RKO (cell line): ENCODE data around the gene PRDX3.

Experiments
- DNase-seq: peaks from one replicate; pipeline ENCODE4 v3.0.0-alpha.2; 2016; ENCODE audit warnings: low spot score

The PRDX3 gene

GRCh38 chr10:119178372-119179119 is at the start of gene PRDX3:
TSS of gene PRDX3 (minus strand) at chr10:119178812. CDS start at chr10:119178790, 22 bp downstream.
- peak; percentile 94 for DNase-seq

- DNase-seq, result no peak
Measured at GRCh38 chr10:119227825-119228224, 49.2 kb upstream of the PRDX3 start.

- no peak for DNase-seq
Measured at GRCh38 chr10:119225083-119225658, 46.6 kb upstream of the PRDX3 start.

GRCh38 chr10:119222966-119223386 is 44.4 kb upstream of the PRDX3 start:
- no peak for DNase-seq

- DNase-seq, result no peak
Measured at GRCh38 chr10:119222537-119222936, 43.9 kb upstream of the PRDX3 start.

- no peak for DNase-seq
Measured at GRCh38 chr10:119221666-119222065, 43.1 kb upstream of the PRDX3 start.

GRCh38 chr10:119221201-119221600 is 42.6 kb upstream of the PRDX3 start:
- no peak for DNase-seq

- DNase-seq, result no peak
Measured at GRCh38 chr10:119219871-119220270, 41.3 kb upstream of the PRDX3 start.

GRCh38 chr10:119217991-119218490 is 39.4 kb upstream of the PRDX3 start:
- DNase-seq, result no peak

GRCh38 chr10:119217401-119217800 is 38.8 kb upstream of the PRDX3 start:
- DNase-seq, result no peak

- no peak for DNase-seq
Measured at GRCh38 chr10:119216127-119216526, 37.5 kb upstream of the PRDX3 start.

GRCh38 chr10:119215371-119215770 is 36.8 kb upstream of the PRDX3 start:
- DNase-seq, result no peak

- DNase-seq, result no peak
Measured at GRCh38 chr10:119211625-119212441, 33.2 kb upstream of the PRDX3 start.

GRCh38 chr10:119211176-119211575 is 32.6 kb upstream of the PRDX3 start:
- no peak for DNase-seq

GRCh38 chr10:119210633-119211032 is 32.0 kb upstream of the PRDX3 start:
- no peak for DNase-seq

- DNase-seq, result no peak
Measured at GRCh38 chr10:119209736-119210355, 31.2 kb upstream of the PRDX3 start.

GRCh38 chr10:119209035-119209735 is 30.6 kb upstream of the PRDX3 start:
- peak; percentile 65 for DNase-seq

GRCh38 chr10:119208553-119208940 is 29.9 kb upstream of the PRDX3 start:
- DNase-seq, result peak; percentile 72

GRCh38 chr10:119207713-119208552 is 29.3 kb upstream of the PRDX3 start:
- DNase-seq, result peak; percentile 78

GRCh38 chr10:119207366-119207666 is 28.7 kb upstream of the PRDX3 start, which contains the start of gene GRK5:
TSS of gene GRK5 (plus strand) at chr10:119207571. CDS start at chr10:119207918, 347 bp downstream.
- peak; percentile 94 for DNase-seq
